Epithelial cell of esophagus (primary cell): ENCODE data around the gene COL25A1.

Experiments used
- DNase-seq: peaks from one replicate; pipeline ENCODE4 v3.0.0; 2010; ENCODE audit warnings: low read depth
- H3K4me3 ChIP-seq: 2 replicates; pipeline ENCODE4 v1.5.1; 2011; ENCODE audit warnings: mild to moderate bottlenecking, low read length, control low read depth
- TF ChIP-seq, protein P1 (sequence below): IDR thresholded peaks from 2 replicates; pipeline ENCODE4 v1.5.1; 2011; ENCODE audit warnings: low read depth, mild to moderate bottlenecking, low read length, control low read depth, inconsistent platforms; ENCODE audit not compliant: insufficient read depth; ENCODE audit errors: missing control alignments

The COL25A1 gene

DNA sequence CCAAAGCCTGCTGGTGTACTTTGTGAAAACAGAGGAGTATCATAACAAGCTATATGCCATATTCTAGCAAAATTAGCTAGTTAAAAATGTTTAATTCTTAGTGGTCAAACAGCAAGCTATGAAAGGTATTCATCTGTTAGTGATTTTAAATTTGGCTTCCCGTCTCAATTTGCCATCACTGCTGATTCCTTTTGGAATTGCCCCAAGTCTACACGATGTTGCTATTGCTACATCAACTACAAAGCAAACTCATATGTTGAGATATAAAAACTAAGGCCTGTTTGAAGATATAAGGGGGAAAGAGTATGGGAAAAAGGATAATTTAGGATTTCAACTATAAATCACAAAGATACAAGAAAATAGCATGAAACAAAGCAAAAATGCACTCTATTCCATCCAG lies 146.1 kb downstream of the COL25A1 start:
- no peak overlapping the region for H3K4me3 ChIP-seq
- TF ChIP-seq, protein P1, sequence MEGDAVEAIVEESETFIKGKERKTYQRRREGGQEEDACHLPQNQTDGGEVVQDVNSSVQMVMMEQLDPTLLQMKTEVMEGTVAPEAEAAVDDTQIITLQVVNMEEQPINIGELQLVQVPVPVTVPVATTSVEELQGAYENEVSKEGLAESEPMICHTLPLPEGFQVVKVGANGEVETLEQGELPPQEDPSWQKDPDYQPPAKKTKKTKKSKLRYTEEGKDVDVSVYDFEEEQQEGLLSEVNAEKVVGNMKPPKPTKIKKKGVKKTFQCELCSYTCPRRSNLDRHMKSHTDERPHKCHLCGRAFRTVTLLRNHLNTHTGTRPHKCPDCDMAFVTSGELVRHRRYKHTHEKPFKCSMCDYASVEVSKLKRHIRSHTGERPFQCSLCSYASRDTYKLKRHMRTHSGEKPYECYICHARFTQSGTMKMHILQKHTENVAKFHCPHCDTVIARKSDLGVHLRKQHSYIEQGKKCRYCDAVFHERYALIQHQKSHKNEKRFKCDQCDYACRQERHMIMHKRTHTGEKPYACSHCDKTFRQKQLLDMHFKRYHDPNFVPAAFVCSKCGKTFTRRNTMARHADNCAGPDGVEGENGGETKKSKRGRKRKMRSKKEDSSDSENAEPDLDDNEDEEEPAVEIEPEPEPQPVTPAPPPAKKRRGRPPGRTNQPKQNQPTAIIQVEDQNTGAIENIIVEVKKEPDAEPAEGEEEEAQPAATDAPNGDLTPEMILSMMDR = no peak
- DNase-seq = no peak

DNA sequence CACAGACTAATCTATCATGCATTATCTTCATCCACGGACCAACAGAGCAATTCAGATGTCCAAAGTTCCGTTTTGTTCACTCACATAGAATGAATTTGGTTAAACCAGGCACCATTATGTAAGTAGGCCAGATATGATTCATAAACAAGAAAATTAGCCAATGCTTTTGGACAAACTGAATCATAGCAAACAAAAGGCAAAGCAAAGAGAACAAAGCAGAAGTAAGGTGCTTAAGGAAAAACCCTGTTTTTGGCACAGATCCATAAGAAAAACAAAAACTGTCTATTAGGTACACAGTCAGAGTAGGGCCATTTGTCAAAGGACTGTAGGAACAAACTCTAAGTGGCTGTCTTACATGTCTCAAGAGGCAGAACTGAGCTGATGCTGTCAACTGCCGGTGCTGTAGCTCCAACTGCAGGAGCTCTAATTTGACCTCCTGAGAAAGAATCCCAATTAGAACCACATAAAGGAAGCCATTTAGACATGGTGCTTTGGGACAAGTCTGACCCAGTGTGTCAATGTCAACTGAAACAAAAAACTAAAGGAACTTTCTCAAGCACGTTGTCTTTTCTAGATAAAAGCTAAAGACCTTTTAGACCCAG lies 146.7 kb downstream of the COL25A1 start:
- TF ChIP-seq, protein P1 = no peak
- peak; percentile 71 for DNase-seq

DNA sequence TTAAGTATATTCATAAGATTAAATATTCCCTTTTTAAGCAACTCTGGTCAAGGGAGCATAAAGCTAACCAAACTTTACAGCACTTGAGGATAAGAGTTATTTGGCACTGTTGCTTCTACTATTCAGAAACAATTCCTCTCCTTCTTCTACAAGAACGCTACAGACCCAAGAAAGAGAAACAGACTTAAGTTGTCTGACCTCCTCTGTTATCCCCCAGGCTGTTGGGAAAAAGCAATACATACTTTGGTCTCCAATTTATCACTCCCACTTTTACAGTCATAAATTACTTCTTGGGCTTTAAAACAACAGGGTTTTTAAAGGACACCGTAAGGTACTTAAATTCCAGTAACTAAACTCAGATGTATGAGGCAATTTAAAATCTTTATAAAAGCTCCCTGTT lies 147.4 kb downstream of the COL25A1 start:
- no peak for DNase-seq
- TF ChIP-seq, protein P1 = no peak

More for the DNA sequence above, 146.7 kb downstream of the COL25A1 start:
- H3K4me3 ChIP-seq = no peak overlapping the region

DNA sequence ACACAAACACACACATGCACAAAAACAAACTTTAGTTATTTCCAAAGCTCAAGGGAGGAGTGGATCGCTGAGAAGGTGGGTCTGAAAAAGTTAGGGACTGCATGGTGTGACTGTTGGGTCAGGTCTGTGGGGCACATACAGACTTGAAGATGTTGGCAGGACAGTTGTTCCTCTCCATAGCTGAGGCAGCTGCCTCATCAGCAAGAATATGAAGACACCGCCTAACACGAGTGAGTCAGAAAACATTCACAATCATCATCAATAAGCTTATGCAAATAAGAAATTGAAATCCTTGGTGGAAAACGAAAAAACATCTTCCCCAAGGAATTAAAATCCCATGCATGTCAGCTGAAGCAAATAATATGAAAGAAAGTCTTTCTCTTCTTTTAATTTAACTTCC lies 148.0 kb downstream of the COL25A1 start:
- peak; percentile 14 for DNase-seq
- no peak overlapping the region for H3K4me3 ChIP-seq
- TF ChIP-seq, protein P1 = no peak

More for the DNA sequence above, 147.4 kb downstream of the COL25A1 start:
- no peak overlapping the region for H3K4me3 ChIP-seq

DNA sequence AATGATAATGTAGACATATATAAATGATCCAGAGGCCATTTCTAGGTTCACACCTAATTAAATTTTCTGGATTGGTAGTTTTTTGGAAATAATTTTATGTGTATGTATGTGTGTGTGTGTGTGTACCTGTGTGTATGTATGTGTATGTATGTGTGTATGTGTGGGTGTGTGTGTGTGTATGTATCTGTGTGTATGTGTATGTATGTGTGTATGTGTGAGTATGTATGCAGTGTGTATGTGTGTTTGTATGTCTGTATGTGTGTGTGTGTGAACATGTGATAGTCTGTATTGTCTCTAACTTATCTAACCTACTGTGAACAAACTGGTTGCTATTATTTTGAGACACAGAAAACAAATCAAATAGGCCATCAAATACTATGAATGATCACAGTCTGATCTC lies 152.6 kb downstream of the COL25A1 start:
- TF ChIP-seq, protein P1 = no peak
- no peak overlapping the region for H3K4me3 ChIP-seq
- DNase-seq = no peak

DNA sequence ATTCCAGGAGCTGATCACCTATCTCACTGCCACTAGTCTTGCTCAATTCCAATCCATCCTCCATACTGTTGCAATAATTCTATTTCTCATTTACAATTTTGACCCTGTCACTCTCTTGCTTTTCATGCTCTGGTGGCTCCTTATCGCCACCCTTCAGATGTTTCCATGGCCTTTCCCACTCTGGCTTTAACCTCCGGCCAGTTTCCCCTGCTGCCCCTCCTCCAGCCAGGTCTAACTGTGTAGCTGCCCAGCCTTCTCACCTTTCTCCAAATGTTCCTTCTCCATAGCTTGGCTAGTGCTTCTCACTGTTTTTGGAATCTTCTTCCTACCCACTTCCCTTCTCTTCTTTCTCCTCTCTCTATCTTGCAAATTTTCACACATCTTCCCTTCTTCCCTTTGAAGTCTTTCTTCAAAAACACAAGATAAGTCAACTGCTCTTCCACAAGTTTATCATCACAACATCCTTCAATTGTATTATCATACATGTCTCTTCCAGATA lies 153.8 kb downstream of the COL25A1 start:
- no peak for DNase-seq
- TF ChIP-seq, protein P1 = no peak
- no peak overlapping the region for H3K4me3 ChIP-seq

DNA sequence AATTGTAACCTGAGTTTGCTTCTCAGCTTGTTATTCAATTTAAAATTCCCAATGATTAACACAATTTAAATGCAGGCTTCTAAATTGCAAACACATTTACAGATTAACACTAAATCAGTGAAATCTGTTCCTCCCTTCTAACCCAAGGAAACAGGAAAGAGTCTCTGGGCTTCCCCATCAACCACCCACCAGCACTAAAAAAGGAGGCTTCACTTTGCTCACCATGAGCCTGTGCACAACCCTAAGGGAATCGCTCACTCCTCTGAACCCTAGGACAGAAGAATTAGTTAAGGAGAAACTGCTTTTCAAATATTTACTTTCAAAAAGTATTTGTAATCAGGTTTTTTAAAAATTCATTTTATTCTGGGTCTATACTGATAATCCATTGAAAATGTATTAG lies 155.3 kb downstream of the COL25A1 start:
- no peak overlapping the region for H3K4me3 ChIP-seq
- no peak for DNase-seq
- TF ChIP-seq, protein P1 = no peak
